Measurements from ENCODE around the gene OLA1.

GRCh38 chr2:174172802-174173355 is 75.5 kb downstream of the OLA1 start:
- TF ChIP-seq CTCF (IDR thresholded peaks at IDR 0.05; ENCODE audit: low read length): no peak
- TF ChIP-seq EZH2 (optimal IDR thresholded peaks at IDR 0.05; ENCODE audit: low read depth, low read length): no peak
- no peak for TF ChIP-seq EZH2phosphoT487 (IDR thresholded peaks at IDR 0.05; ENCODE audit: low read length)
